Measurements from ENCODE around the gene PCMTD2.

The PCMTD2 gene

DNA sequence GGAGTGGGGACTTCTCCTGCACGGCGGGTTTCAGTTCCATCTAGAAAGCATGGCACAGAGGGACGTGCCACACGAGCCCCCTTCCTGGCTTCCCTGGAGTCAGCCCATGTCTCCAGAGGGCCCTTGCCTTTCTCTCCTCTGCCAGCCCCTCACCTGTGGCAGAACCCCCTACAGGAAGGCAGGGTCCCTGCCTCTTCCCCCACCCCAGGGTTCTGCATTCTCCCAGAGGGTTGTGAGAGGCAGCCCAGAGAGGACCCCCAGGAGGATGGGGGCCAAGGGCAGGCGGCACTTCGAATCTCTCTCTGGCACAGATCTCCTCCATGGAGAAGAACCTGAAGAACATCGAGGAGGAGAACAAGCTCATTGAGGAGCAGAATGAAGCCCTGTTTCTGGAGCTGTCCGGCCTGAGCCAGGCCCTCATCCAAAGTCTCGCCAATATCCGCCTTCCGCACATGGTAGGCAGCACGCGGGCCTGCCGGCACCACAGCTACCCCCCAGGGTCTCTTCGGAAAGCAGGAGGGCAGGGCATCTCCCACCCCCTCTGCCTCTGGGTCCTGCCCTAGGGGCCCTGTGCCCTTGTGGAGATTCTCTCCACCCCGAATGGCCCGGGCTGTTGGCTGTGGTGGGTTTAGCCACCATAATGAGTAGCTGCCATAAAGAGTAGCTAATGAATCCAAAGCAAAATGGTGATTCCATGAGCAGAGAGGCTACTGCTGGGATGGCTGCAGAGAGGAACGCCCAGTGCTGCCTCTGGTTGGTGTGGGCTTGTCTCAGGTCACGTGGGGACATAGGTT is 15.9 kb upstream of the PCMTD2 start:
- TF ChIP-seq CTCF (IDR thresholded peaks at IDR 0.05; ENCODE audit: control insufficient read depth, extremely low read depth, insufficient read depth) = no peak
- DNase-seq (ENCODE audit: low read depth) = no peak
- no peak overlapping the region for H3K4me3 ChIP-seq (ENCODE audit: low read depth, low read length)

- no peak for DNase-seq (ENCODE audit: low read depth)
- no peak overlapping the region for H3K4me3 ChIP-seq (ENCODE audit: low read depth, low read length)
- TF ChIP-seq CTCF (IDR thresholded peaks at IDR 0.05; ENCODE audit: control insufficient read depth, extremely low read depth, insufficient read depth) = no peak
Measured at GRCh38 chr20:64240243-64241015, 15.1 kb upstream of the PCMTD2 start.

- H3K4me3 ChIP-seq (ENCODE audit: low read depth, low read length) = no peak overlapping the region
- no peak for DNase-seq (ENCODE audit: low read depth)
- no peak for TF ChIP-seq CTCF (IDR thresholded peaks at IDR 0.05; ENCODE audit: control insufficient read depth, extremely low read depth, insufficient read depth)
Measured at GRCh38 chr20:64241061-64241460, 14.5 kb upstream of the PCMTD2 start.

- TF ChIP-seq CTCF (IDR thresholded peaks at IDR 0.05; ENCODE audit: control insufficient read depth, extremely low read depth, insufficient read depth) = no peak
- no peak overlapping the region for H3K4me3 ChIP-seq (ENCODE audit: low read depth, low read length)
- DNase-seq (ENCODE audit: low read depth) = no peak
Measured at GRCh38 chr20:64242003-64242796, 13.3 kb upstream of the PCMTD2 start.

DNA sequence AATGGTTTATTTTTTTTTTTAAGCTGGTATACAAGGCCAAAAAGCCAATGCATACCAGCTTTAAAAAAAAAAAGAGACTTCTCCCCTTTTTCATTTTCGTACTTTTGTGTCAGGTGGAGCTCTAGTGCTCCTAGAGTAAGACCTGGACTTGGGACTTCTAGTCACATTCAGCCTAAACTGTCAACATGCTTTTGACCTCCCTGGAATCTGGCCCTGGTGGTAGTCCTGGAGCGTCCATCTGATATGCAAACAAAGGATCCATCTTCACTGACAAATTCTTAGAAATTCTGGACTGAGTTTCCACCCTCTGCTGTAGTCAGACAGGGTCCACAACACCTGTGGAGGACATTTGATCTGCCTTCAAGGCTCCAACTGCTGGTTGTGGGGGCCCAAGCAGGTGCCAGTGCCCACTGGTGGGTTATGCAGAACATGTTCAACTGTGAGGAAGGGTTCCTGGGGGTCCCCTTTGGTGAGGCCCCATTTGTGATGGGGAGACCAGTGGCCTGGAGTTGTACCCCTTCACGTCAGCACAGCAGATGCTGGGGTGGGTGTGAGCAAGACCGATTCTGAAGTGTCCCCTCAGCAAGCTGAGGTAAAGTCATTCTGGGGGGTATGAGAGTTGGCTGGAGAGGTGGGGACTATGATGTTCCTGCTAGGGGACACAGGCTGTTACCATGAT is 12.6 kb upstream of the PCMTD2 start:
- DNase-seq (ENCODE audit: low read depth) = no peak

More for the DNA sequence above, 12.6 kb upstream of the PCMTD2 start:
- no peak for TF ChIP-seq CTCF (IDR thresholded peaks at IDR 0.05; ENCODE audit: control insufficient read depth, extremely low read depth, insufficient read depth)
- no peak overlapping the region for H3K4me3 ChIP-seq (ENCODE audit: low read depth, low read length)

Measured in LNCaP clone FGC (cell line).